Psoas muscle (tissue), 8 donors: ENCODE results near the gene CCDC172. TPM values are rescaled to one million over a fixed set of nuclear protein-coding genes. Genes with fewer than 3 reads are reported as not detected.

Experiments used
- ATAC-seq, 4 donors: fragments of 200-7000 bp; cut with Tn5 transposase; one replicate each; pipeline ENCODE4 v1.9.1; 2020; ENCODE audit warnings: moderate library complexity in 3 of 4, mild to moderate bottlenecking in 2 of 4
- DNase-seq, 2 donors: peaks; one replicate each; pipeline ENCODE4 v3.0.0-alpha.2; 2020
- H3K27ac ChIP-seq: fragments of 200-600 bp; one replicate; pipeline ENCODE4 v1.8.0; 2022
- H3K27me3 ChIP-seq, 3 donors: fragments of 200-600 bp in 1 of 3; one replicate each; pipeline versions ENCODE4 v1.6.1 to v1.8.0; 2013 to 2022; ENCODE audit warnings: low read length in 2 of 3, mild to moderate bottlenecking in 2 of 3, moderate library complexity in 1 of 3; ENCODE audit not compliant: insufficient read depth in 3 of 3
- H3K36me3 ChIP-seq, 2 donors: fragments of 200-600 bp in 1 of 2; one replicate each; pipeline versions ENCODE4 v1.6.1 to v1.8.0; 2013 to 2022; ENCODE audit warnings: low read depth in 1 of 2, mild to moderate bottlenecking in 1 of 2, moderate library complexity in 1 of 2; ENCODE audit not compliant: insufficient read depth in 1 of 2
- H3K4me1 ChIP-seq: fragments of 200-600 bp; one replicate; pipeline ENCODE4 v1.8.0; 2022
- H3K4me3 ChIP-seq: fragments of 200-600 bp; one replicate; pipeline ENCODE4 v1.8.0; 2022; ENCODE audit warnings: mild to moderate bottlenecking
- H3K9me3 ChIP-seq: fragments of 200-600 bp; one replicate; pipeline ENCODE4 v1.8.0; 2022
- WGBS, 3 donors: extraction: QIAGEN DNeasy Blood & Tissue Kit; methylation state at CpG; one replicate each; pipeline versions ENCODE4 v1.1.6 to v1.1.7; 2013; 5-methylcytosine and 5-hydroxymethylcytosine counted together
- intact Hi-C, 2 donors: fragments of 100-400 bp; cut with DNase I; formaldehyde crosslinking; loops; one replicate each; pipeline versions ENCODE4 v1.11.0 to v1.14.2; 2022
- polyA plus RNA-seq, 3 donors: library from polyadenylated mRNA; stranded (reverse); fragments of 200-250 nt; gene quantifications; one replicate each; pipeline ENCODE4 v1.2.3, GENCODE V29; 2013
- total RNA-seq, 4 donors: library from RNA; stranded (reverse); fragmentation: NEBNext Ultra II Directional in 2 of 4; extraction: Animal tissue kit (Norgen Biotek cat#: 25700) in 2 of 4; gene quantifications; one replicate each; pipeline versions ENCODE4 v1.2.1 to v1.2.4, GENCODE V29; 2021 to 2023
- TF ChIP-seq, protein P1 (sequence below): fragments of 200-600 bp; IDR thresholded peaks from one replicate; pipeline ENCODE4 v1.8.0; 2022; ENCODE audit warnings: antibody characterized with exemption
- donor health status: healthy with polysubstance abuse.
- donor health status: DM: no; HTN: no; CAD: no; lungs with moderate emphysema.
- donor health status: Bipolar disorder and iron deficiency.
- donor health status: healthy.
- donor health status: DM: yes; HTN: yes; CAD: no.
- donor health status: DM: no; HTN: no; CAD: no.
- donor health status: DM: no; HTN: no; CAD: no.
- donor health status: DM: yes; HTN: yes; CAD: no.

Gene CCDC172
- total and polyA plus RNA-seq, 7 donors = not detected

DNA sequence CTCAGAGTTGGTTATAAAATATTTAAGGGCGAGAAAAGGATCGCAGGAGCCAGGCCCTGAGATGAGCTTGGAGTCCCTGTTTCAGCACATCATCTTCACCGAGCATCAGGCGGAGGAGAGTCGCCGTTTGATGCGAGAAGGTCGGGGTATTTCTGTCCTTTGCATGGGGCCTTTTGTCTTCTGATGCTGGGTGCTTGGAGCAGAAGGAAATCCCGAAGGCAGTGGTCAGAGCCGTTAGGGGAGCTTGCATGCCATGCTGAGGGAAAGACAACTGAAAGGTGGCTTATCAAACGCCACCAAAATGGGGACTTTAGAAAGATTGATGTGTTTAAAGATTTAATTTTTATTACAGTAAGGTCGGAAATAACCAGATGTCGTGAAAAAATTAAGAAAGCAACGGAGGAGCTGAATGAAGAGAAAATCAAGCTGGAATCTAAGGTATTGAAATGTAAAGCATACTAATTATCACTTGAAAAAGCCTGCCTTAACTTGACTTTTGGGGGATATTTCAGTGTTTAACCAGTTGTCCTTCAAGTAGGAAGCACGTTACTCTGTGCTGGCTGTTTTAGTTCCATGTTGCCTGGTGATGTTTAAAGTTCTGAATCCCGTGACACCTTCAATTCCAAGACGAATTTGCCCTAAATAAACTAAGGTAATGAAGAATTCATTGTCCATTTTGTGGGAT lies 845 bp downstream of the CCDC172 start:
- ATAC-seq = no peak
- peaks cover 0 to 2% (median 0%) of the 10 kb centered on the region in 3 donors for H3K27me3 ChIP-seq
- intact Hi-C loops = no loop called here
- TF ChIP-seq, protein P1, sequence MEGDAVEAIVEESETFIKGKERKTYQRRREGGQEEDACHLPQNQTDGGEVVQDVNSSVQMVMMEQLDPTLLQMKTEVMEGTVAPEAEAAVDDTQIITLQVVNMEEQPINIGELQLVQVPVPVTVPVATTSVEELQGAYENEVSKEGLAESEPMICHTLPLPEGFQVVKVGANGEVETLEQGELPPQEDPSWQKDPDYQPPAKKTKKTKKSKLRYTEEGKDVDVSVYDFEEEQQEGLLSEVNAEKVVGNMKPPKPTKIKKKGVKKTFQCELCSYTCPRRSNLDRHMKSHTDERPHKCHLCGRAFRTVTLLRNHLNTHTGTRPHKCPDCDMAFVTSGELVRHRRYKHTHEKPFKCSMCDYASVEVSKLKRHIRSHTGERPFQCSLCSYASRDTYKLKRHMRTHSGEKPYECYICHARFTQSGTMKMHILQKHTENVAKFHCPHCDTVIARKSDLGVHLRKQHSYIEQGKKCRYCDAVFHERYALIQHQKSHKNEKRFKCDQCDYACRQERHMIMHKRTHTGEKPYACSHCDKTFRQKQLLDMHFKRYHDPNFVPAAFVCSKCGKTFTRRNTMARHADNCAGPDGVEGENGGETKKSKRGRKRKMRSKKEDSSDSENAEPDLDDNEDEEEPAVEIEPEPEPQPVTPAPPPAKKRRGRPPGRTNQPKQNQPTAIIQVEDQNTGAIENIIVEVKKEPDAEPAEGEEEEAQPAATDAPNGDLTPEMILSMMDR = no peak
- 46 to 49% (median 46%) methylated on average over 17 of the region's 17 CpGs for WGBS, 3 donors
- no peak overlapping the region for H3K27ac ChIP-seq
- no peaks in the 10 kb centered on the region for H3K4me1 ChIP-seq
- no peak overlapping the region for H3K4me3 ChIP-seq
- H3K9me3 ChIP-seq = no peaks in the 10 kb centered on the region
- no peak for DNase-seq
- H3K36me3 ChIP-seq = no peaks in the 10 kb centered on the region

DNA sequence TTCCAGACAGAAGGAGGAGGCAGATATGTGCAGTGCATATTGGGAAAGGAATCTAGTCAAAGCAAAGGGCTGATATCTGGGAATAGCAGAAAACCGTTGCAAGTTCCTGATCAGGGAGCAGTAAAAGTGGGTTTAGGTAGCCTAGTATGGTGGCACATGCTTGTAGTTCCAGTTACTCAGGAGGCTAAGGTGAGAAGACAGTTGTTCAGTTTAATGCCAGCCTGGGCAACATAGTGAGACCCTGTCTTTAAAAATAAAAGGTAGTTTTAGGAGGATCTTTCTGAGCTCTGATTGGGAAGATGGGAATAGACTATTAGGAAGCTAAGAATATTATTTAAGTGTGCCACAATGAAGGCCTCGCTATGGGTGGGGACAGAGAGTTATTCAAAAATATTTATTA lies 1.7 kb downstream of the CCDC172 start:
- ATAC-seq (no peak), DNase-seq (no peak)
- Histone ChIP-seq H3K27ac (no peak overlapping the region), H3K4me3 (no peak overlapping the region), H3K4me1 (no peaks in the 10 kb centered on the region), H3K36me3 (no peaks in the 10 kb centered on the region), H3K27me3 (peaks cover 0 to 2% (median 0%) of the 10 kb centered on the region in 3 donors), H3K9me3 (no peaks in the 10 kb centered on the region)
- 68 to 73% (median 70%) methylated on average over 2 of the region's 2 CpGs for WGBS, 3 donors
- TF ChIP-seq, protein P1 = no peak
- intact Hi-C loops = no loop called here

DNA sequence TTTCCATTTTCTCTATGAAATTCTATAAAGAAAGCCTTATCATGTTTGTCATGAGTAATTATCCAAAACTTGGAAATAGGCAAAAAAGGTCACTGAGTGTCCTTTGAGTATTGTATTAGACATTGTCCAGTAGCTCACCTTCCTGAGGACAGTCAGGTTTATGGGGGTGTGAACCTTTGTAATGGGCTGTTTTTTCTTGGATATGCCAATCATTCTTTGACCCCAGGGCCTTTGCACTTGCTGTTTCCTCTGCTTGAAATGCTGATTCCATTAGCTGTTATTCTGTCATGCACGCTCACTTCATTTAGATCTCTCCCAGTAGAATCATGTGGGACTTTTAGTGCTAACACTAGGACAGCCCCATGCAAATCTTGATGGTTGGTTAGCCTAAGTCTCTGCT lies 4.9 kb downstream of the CCDC172 start:
- TF ChIP-seq, protein P1 = no peak
- Histone ChIP-seq H3K4me3 (no peak overlapping the region), H3K36me3 (no peaks in the 10 kb centered on the region), H3K27me3 (peaks cover 0 to 2% (median 0%) of the 10 kb centered on the region in 3 donors), H3K4me1 (no peaks in the 10 kb centered on the region), H3K27ac (no peak overlapping the region), H3K9me3 (no peaks in the 10 kb centered on the region)
- no peak for DNase-seq
- no peak for ATAC-seq
- 79 to 92% (median 86%) methylated on average over 1 of the region's 1 CpG for WGBS, 3 donors
- intact Hi-C loops = no loop called here

DNA sequence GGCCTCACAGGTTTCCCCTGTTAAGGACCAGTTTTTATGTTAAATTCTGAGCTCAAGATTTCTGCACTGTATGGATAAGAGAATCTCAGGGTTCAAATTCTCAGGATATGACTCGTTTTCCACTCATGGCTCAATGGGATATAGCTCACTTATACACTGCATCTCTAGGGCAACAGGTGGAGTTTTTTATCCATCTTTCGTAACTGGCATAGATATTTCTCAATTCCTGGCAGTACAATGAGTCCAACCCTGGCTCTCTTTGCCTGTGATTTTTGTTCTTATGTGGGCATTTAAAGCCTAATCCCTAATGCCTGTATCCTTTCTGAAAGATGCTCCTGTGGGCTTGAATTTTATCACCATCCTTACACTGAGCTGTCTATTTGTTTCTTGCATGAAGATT lies 7.6 kb downstream of the CCDC172 start:
- DNase-seq = no peak

More for the DNA sequence above, 7.6 kb downstream of the CCDC172 start:
- H3K4me1 ChIP-seq = no peaks in the 10 kb centered on the region
- no peak overlapping the region for H3K4me3 ChIP-seq
- no peak overlapping the region for H3K27ac ChIP-seq
- no peaks in the 10 kb centered on the region for H3K27me3 ChIP-seq
- no peaks in the 10 kb centered on the region for H3K9me3 ChIP-seq
- no peak for ATAC-seq
- WGBS, 3 donors = 35 to 63% (median 53%) methylated on average over 2 of the region's 2 CpGs
- TF ChIP-seq, protein P1 = no peak
- intact Hi-C loops = no loop called here
- no peaks in the 10 kb centered on the region for H3K36me3 ChIP-seq
